ENCODE data around the gene KRTAP5-4. TPM values are rescaled to one million over a fixed set of nuclear protein-coding genes. Genes with fewer than 3 reads are reported as not detected.

The KRTAP5-4 gene
- total and polyA plus RNA-seq, 8 donors = not detected

DNA sequence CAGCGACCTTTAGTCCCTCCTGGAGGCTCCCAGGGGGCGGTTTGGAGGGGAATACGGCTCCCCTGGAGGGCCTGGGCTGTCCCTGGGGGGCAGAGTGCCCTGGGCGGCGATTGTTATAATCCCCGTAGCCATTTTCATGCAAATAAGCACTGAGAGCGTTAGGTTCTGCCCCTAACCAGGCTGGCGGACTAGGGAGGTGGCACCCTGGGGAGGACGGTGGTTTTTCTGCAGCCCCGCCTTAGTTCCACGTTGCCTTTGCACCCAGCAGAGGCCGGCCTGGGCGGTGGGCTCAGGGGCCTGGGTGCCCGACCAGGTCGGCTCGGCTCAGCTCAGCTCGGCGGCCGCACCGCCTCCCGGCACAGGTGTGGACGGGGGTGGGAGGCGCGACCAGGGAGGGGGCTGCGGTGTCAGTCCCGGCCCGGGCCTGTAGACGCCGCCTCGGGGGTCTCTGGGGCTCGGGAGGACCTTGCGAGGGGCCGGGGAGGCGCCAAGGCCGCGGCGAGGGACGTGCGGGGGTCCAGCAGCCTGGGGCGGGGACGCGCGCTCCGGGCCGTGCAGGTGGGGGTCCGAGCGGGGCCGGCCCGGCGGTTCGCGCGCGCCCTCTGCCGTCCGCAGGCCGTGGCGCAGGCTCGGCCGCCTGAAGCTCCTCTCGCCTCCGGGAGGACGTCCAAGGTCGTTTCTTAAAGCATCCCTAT is 47.6 kb downstream of the KRTAP5-4 start:
- peak; percentile 66 for ATAC-seq
- Histone ChIP-seq H3K27me3 (peaks cover 3 to 66% of the 10 kb centered on the region in 2 donors), H3K9me3 (peaks cover 0 to 3% of the 10 kb centered on the region in 2 donors), H3K36me3 (no peaks in the 10 kb centered on the region), H3K4me3 (peak overlapping the region; percentile 44 to 53), H3K27ac (peak overlapping the region; percentile 61 to 83), H3K4me1 (peaks cover 8 to 34% of the 10 kb centered on the region in 2 donors)
- TF ChIP-seq, protein P1, sequence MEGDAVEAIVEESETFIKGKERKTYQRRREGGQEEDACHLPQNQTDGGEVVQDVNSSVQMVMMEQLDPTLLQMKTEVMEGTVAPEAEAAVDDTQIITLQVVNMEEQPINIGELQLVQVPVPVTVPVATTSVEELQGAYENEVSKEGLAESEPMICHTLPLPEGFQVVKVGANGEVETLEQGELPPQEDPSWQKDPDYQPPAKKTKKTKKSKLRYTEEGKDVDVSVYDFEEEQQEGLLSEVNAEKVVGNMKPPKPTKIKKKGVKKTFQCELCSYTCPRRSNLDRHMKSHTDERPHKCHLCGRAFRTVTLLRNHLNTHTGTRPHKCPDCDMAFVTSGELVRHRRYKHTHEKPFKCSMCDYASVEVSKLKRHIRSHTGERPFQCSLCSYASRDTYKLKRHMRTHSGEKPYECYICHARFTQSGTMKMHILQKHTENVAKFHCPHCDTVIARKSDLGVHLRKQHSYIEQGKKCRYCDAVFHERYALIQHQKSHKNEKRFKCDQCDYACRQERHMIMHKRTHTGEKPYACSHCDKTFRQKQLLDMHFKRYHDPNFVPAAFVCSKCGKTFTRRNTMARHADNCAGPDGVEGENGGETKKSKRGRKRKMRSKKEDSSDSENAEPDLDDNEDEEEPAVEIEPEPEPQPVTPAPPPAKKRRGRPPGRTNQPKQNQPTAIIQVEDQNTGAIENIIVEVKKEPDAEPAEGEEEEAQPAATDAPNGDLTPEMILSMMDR (IDR thresholded peaks at IDR 0.05) = peak; percentile 80 to 85
- intact Hi-C loops (cut with DNase I) = no loop called here
- peak in 2 of 4 donors; percentile 64 to 90 for DNase-seq

DNA sequence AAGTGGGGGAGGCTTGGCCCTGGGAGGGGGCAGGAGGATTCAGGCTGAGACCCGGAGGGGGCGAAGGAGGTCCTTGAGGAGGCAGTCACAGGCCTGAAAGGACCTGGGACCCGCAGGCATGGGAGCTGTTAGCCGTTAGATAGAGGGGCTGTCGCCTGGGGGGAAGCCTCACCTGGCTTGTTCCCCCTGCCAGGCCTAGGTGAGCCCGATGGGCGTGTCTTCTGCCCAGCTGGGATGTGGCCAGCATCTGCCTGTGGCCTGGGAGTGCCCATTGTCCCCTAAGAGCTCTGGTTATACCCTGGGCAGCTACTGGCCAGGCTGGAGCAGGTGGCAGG is 48.1 kb downstream of the KRTAP5-4 start:
- intact Hi-C loops (cut with DNase I) = no loop called here
- Histone ChIP-seq H3K4me1 (peaks cover 8 to 34% of the 10 kb centered on the region in 2 donors), H3K27me3 (peaks cover 3 to 71% of the 10 kb centered on the region in 2 donors), H3K27ac (peak overlapping the region; percentile 61 to 83), H3K9me3 (peaks cover 0 to 3% of the 10 kb centered on the region in 2 donors), H3K4me3 (peak overlapping the region; percentile 44 to 53), H3K36me3 (no peaks in the 10 kb centered on the region)
- ATAC-seq (peak; percentile 84), DNase-seq (peak in 2 of 4 donors; percentile 79 to 84)
- TF ChIP-seq, protein P1 (IDR thresholded peaks at IDR 0.05) = no peak

DNA sequence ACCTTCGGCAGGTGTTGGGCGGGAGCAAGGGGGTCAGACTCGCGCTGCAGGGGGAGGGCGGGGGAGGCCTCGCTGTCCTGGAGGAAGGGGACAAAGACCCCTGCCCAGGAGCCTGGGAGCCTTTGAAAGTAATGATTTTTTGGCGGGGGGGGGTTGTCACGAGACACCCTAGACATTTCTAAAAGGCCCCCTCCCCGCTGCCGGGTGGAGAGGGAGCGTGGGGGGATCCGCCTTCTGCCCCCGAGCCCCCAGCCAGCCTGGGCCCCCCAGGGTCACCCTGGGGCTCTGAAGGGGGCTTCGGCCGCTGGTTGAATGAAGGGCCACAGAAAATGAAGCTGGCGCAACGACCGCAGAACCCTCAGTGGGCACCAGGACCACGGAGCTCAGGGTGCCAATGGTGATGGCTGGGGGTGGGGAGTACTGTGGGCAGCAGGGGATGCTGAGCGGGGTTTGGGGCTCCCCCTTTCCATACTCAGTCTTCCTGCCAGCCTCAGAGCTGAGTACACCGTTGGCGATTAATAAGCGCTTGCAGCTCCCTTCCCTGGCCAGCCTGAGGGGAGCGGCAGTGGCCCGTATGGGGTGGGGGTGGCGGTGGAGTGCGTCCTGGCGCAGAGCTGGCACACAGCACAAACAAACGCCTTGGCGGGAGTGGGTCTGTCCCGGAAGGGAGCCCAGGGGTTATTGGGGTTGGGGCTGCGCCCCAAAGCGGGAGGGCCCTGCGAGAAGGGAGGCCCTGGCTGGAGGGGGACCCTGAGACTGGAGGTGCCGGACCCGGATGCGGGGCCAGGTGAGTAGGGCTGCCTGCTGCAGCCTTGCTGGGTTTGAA is 48.6 kb downstream of the KRTAP5-4 start:
- DNase-seq (peak in 1 of 4 donors; percentile 74), ATAC-seq (peak; percentile 52)
- H3K4me3 ChIP-seq = peak overlapping the region; percentile 44 to 53
- no peaks in the 10 kb centered on the region for H3K36me3 ChIP-seq
- peak overlapping the region; percentile 53 to 83 for H3K27ac ChIP-seq
- TF ChIP-seq, protein P1 (IDR thresholded peaks at IDR 0.05) = no peak
- H3K4me1 ChIP-seq = peaks cover 8 to 34% of the 10 kb centered on the region in 2 donors
- intact Hi-C loops (cut with DNase I) = no loop called here
- H3K9me3 ChIP-seq = no peaks in the 10 kb centered on the region
- H3K27me3 ChIP-seq = peaks cover 3 to 75% of the 10 kb centered on the region in 2 donors

DNA sequence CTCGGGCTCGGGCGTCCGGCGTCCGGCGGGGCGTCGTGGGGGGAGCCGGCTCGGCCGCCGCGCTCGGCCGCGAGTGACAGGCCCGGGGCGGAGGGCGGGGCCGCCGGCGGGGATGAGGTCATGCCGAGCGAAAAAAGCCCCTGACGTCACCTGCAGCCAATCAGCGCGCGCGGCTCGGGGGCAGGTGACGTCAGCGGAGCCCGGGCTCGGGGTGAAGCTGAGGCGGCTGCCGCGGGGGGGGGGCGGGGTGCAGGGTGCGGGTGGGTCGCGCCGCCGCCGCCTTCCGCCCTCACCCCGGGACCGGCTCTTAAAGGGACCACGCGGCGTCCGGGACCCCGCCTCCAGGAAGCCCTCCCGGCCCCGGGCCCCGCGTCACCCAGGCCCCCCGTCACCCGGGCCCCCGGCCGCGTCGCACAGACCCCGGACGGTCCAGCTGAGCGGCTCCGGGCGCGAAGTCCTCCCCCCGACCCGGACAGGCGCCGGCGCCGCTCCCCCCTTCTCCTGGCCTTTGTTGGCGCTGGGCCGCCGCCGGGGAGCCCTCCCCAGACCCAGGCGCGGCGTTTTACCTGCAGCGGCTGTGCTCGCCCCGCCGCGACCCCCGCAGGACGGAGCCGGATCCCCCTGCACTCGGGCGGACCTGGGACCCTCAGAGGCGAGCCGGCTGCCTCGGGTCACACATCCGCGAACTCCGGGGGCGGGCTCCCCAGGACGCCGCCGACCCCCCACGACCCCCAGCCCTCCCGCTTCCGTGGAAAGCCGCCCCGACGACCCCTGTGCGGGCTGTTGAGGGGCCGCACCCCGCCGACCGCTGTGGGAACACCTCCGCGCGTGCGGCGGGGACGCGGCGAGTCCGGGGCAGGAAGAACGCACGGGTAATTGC is 49.5 kb downstream of the KRTAP5-4 start, which contains the start of gene DUSP8:
Gene DUSP8 (minus strand): TSS at position 75 of the 880 bp plus-strand sequence. CDS start 6,445 bp downstream, outside the sequence.
- peak within 1 kb of the TSS; percentile 53 to 83 for H3K27ac ChIP-seq

More for the DNA sequence above, 49.5 kb downstream of the KRTAP5-4 start, which contains the start of gene DUSP8:
- Histone ChIP-seq H3K36me3 (no peaks in the 10 kb centered on the region), H3K27me3 (peaks cover 3 to 81% of the 10 kb centered on the region in 2 donors), H3K4me3 (peak within 1 kb of the TSS; percentile 48 to 53), H3K4me1 (peaks cover 8 to 34% of the 10 kb centered on the region in 2 donors), H3K9me3 (no peaks in the 10 kb centered on the region)
- intact Hi-C loops (cut with DNase I) = no loop called here
- TF ChIP-seq, protein P1 (IDR thresholded peaks at IDR 0.05) = no peak
- peak in 3 of 4 donors; percentile 88 to 90 (median 88) for DNase-seq
- ATAC-seq = peak; percentile 45

Measured in left lung (tissue), 10 donors.